K562 (cell line): ENCODE data around the gene HRH3. TPM values are rescaled to one million over a fixed set of nuclear protein-coding genes. Genes with fewer than 3 reads are reported as not detected.

Experiments
- ATAC-seq: fragments of 200-7000 bp; cut with Tn5 transposase; 3 replicates; pipeline ENCODE4 v1.9.1; 2020; ENCODE audit warnings: moderate library complexity
- BruUV-seq: library from RNA; stranded (reverse); fragments of 400-500 nt; replicated peaks from 2 replicates; lab custom pipeline; 2021; lab: Mats Ljungman, UMichigan
- CTCF ChIA-PET: fragments of 300-600 bp; formaldehyde crosslinking; extraction: SDS; loops from one replicate; lab custom pipeline; 2021; ENCODE audit warnings: low intra/inter-chr PET ratio; lab: Yijun Ruan, JAX
- POLR2A ChIA-PET: fragments of 300-600, 350-650 bp; sonication (Branson Sonifier 250); formaldehyde crosslinking; extraction: SDS; loops from one replicate; lab custom pipeline; 2021; ENCODE audit warnings: antibody characterized with exemption, inconsistent platforms; lab: Yijun Ruan, JAX
- DNase-seq, 4 experiments: peaks; one replicate each; pipeline versions ENCODE4 v3.0.0 to v3.0.0-alpha.2; 2011 to 2018; ENCODE audit warnings: low spot score in 3 of 4, mixed read lengths in 3 of 4; ENCODE audit errors: extremely low read depth in 1 of 4
- FAIRE-seq: peaks from 2 replicates; lab custom pipeline; 2011; peaks lifted over from hg19 to GRCh38; lab: Jason Lieb, UNC
- H2AFZ ChIP-seq: 2 replicates; pipeline ENCODE4 v1.6.0; 2011; ENCODE audit warnings: low read depth, low read length, control low read depth, inconsistent platforms
- H3K27ac ChIP-seq: fragments of 200-600 bp; 3 replicates; pipeline ENCODE4 v1.8.0; 2011; ENCODE audit warnings: low read depth, mild to moderate bottlenecking, control low read depth, inconsistent platforms, low read length, moderate library complexity, mixed read lengths; ENCODE audit errors: extremely low read depth
- H3K27me3 ChIP-seq, 2 experiments: fragments of 300-600 bp in 1 of 2; 2 replicates in 1 of 2; 3 replicates in 1 of 2; pipeline versions ENCODE4 v1.6.0 to v1.8.0; 2011; ENCODE audit warnings: inconsistent platforms in 2 of 2, low read length in 2 of 2, mild to moderate bottlenecking in 1 of 2, mixed read lengths in 1 of 2, moderate library complexity in 1 of 2; ENCODE audit not compliant: control insufficient read depth in 2 of 2, insufficient read depth in 2 of 2
- H3K36me3 ChIP-seq: fragments of 300-600 bp; 3 replicates; pipeline ENCODE4 v1.8.0; 2011; ENCODE audit warnings: mild to moderate bottlenecking, low read length, inconsistent platforms; ENCODE audit not compliant: control insufficient read depth, insufficient read depth
- H3K4me1 ChIP-seq, 2 experiments: fragments of 200-600 bp in 1 of 2; replicated peaks in 1 of 2; 2 replicates in 1 of 2; 3 replicates in 1 of 2; pipeline versions ENCODE4 v1.5.1 to v1.8.0; 2011; ENCODE audit warnings: inconsistent platforms in 2 of 2, low read length in 2 of 2, mild to moderate bottlenecking in 1 of 2, mixed read lengths in 1 of 2, moderate library complexity in 1 of 2; ENCODE audit not compliant: control insufficient read depth in 2 of 2, insufficient read depth in 2 of 2
- H3K4me2 ChIP-seq: 2 replicates; pipeline ENCODE4 v1.6.1; 2011; ENCODE audit warnings: low read length, control low read depth, inconsistent platforms, mixed read lengths; ENCODE audit not compliant: insufficient read depth
- H3K4me3 ChIP-seq: fragments of 200-600 bp; sonication (generic), shearing (Covaris generic); 2 replicates; pipeline ENCODE4 v1.5.1; 2016; ENCODE audit warnings: control low read depth, inconsistent platforms
- H3K79me2 ChIP-seq: fragments of 200-600 bp; 3 replicates; pipeline ENCODE4 v1.8.0; 2011; ENCODE audit warnings: low read length, inconsistent platforms; ENCODE audit not compliant: control insufficient read depth, insufficient read depth
- H3K9ac ChIP-seq, 2 experiments: 2 replicates each; pipeline versions ENCODE4 v1.6.0 to v1.6.1; 2011; ENCODE audit warnings: low read depth in 2 of 2, low read length in 2 of 2, control low read depth in 1 of 2, inconsistent platforms in 1 of 2, mild to moderate bottlenecking in 1 of 2, mixed read lengths in 1 of 2; ENCODE audit not compliant: insufficient read depth in 1 of 2
- H3K9me1 ChIP-seq: one replicate; pipeline ENCODE4 v1.6.0; 2011; ENCODE audit warnings: inconsistent platforms, mild to moderate bottlenecking, low read length, moderate library complexity; ENCODE audit not compliant: control insufficient read depth, insufficient read depth
- H3K9me3 ChIP-seq: replicated peaks from 2 replicates; pipeline ENCODE4 v1.5.1; 2011; ENCODE audit warnings: low read depth, low read length, inconsistent platforms; ENCODE audit not compliant: control insufficient read depth, insufficient read depth
- H4K20me1 ChIP-seq: replicated peaks from 2 replicates; pipeline ENCODE4 v1.6.1; 2011; ENCODE audit warnings: low read length, inconsistent platforms, mixed read lengths; ENCODE audit not compliant: control insufficient read depth, insufficient read depth
- CBFA2T3 ChIP-seq: fragments of 450-650 bp; IDR thresholded peaks from 2 replicates; pipeline ENCODE4 v1.6.1; 2017
- WGBS: fragments of 100-300 bp; shearing (Covaris generic); methylation state at CpG from one replicate; pipeline ENCODE4 v1.1.6; 2016; ENCODE audit warnings: low coverage, mixed read lengths; ENCODE audit not compliant: insufficient coverage; ENCODE audit errors: missing lambda C conversion rate; 5-methylcytosine and 5-hydroxymethylcytosine counted together
- in situ Hi-C: fragments of 300-500 bp; cut with MboI; formaldehyde crosslinking; loops from 4 replicates; pipeline ENCODE4 v1.15.0; 2018; ENCODE audit warnings: inconsistent platforms, mixed read lengths
- intact Hi-C: fragments of 100-400 bp; cut with micrococcal nuclease; formaldehyde crosslinking; loops from 2 replicates; pipeline ENCODE4 v1.14.2; 2022
- polyA plus RNA-seq, 8 experiments: library from polyadenylated mRNA; depleted of rRNA in 4 of 8; stranded (reverse) in 5 of 8; unstranded in 3 of 8; fragments of >200 nt; fragmentation: Nextera tagmentation in 2 of 8; fragmentation: Illumina TruSeq in 1 of 8; extraction: Ambion mirVana in 2 of 8; extraction: Trizol in 1 of 8; gene quantifications; 2 replicates each; pipeline versions ENCODE4 v1.2.1 to v1.2.3, GENCODE V29; 2011 to 2014; ENCODE audit warnings: inconsistent platforms in 1 of 8, missing spikeins in 1 of 8
- total RNA-seq, 7 experiments: library from RNA; depleted of rRNA in 6 of 7; stranded (reverse); fragments of >200 nt in 6 of 7; fragmentation: Illumina TruSeq in 2 of 7; extraction: Trizol in 2 of 7; gene quantifications; 2 replicates each; pipeline versions ENCODE4 v1.2.1 to v1.2.3, GENCODE V29; 2011 to 2021; ENCODE audit warnings: low replicate concordance in 1 of 7
- TF ChIP-seq, protein P1 (sequence below): sonication (generic); formaldehyde crosslinking; IDR thresholded peaks from 2 replicates; pipeline ENCODE4 v1.5.0; 2020; ENCODE audit warnings: missing genetic modification reagents
- TF ChIP-seq, protein P2 (sequence below): sonication (generic); formaldehyde crosslinking; IDR thresholded peaks from 2 replicates; pipeline ENCODE4 v1.8.1; 2023; ENCODE audit warnings: mild to moderate bottlenecking, missing genetic modification reagents

HRH3 gene
- total and polyA plus RNA-seq, 9 of the 15 experiments (the other 6 are each of a cell fraction or from before 2014, with no cell fraction given), result not detected

GRCh38 chr20:62235001-62235776 lies 15.1 kb upstream of the HRH3 start:
- intact Hi-C loops, result no loop called here
- ATAC-seq, result no peak
- Histone ChIP-seq H3K9ac (peak overlapping the region in 1 of 2 experiments; percentile 65; a peak in 2 of 4 replicates), H3K79me2 (peaks cover 14% of the 10 kb centered on the region), H4K20me1 (peaks cover 9% of the 10 kb centered on the region), H2AFZ (no peak overlapping the region), H3K27me3 (no peaks in the 10 kb centered on the region), H3K4me1 (peaks cover 12 to 53% of the 10 kb centered on the region in 2 experiments; a peak in 4 of 5 replicates), H3K4me3 (no peak overlapping the region), H3K9me1 (peaks cover 11% of the 10 kb centered on the region), H3K27ac (no peak overlapping the region), H3K4me2 (no peak overlapping the region), H3K9me3 (0 out of 2 replicates have a peak, but pooled peaks cover 1% of the 10 kb centered on the region), H3K36me3 (peaks cover 2% of the 10 kb centered on the region; the same call in 1 of the 3 replicates)
- ChIA-PET POLR2A (interaction anchor here (0.6 to 1.5 kb wide), 4 partner anchors 9 to 19 kb away, joined by 3 to 4 read pairs (median 3); no protein-coding TSS in a partner anchor), CTCF (no interaction called here)
- 17% methylated on average over 15 of the region's 16 CpGs for WGBS
- FAIRE-seq, result no peak
- DNase-seq, result no peak
- TF ChIP-seq, protein P1, sequence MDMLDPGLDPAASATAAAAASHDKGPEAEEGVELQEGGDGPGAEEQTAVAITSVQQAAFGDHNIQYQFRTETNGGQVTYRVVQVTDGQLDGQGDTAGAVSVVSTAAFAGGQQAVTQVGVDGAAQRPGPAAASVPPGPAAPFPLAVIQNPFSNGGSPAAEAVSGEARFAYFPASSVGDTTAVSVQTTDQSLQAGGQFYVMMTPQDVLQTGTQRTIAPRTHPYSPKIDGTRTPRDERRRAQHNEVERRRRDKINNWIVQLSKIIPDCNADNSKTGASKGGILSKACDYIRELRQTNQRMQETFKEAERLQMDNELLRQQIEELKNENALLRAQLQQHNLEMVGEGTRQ (CRISPR knock-in tag), result peak; percentile 27; the same call in 1 of the 2 replicates
- TF ChIP-seq, protein P2, sequence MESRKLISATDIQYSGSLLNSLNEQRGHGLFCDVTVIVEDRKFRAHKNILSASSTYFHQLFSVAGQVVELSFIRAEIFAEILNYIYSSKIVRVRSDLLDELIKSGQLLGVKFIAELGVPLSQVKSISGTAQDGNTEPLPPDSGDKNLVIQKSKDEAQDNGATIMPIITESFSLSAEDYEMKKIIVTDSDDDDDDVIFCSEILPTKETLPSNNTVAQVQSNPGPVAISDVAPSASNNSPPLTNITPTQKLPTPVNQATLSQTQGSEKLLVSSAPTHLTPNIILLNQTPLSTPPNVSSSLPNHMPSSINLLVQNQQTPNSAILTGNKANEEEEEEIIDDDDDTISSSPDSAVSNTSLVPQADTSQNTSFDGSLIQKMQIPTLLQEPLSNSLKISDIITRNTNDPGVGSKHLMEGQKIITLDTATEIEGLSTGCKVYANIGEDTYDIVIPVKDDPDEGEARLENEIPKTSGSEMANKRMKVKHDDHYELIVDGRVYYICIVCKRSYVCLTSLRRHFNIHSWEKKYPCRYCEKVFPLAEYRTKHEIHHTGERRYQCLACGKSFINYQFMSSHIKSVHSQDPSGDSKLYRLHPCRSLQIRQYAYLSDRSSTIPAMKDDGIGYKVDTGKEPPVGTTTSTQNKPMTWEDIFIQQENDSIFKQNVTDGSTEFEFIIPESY, result no peak
- TF ChIP-seq CBFA2T3, result 0 out of 2 replicates have a peak, but pooled peaks have one; percentile 8
- BruUV-seq, result no TSS peak
- in situ Hi-C loops, result no loop called here
